Adipocyte (in vitro differentiated cells): Measurements from ENCODE around the gene ING4.
"Not testable (repeated sequence)": the region's sequence is repeated elsewhere in the genome, so short reads cannot be mapped to it uniquely, and the experiment has no call there.

Experiments used
- DNase-seq: peaks from one replicate; pipeline ENCODE4 v3.0.0-alpha.2; 2015; ENCODE audit warnings: low read depth
- H3K27me3 ChIP-seq: replicated peaks from 2 replicates; pipeline ENCODE4 v1.7.0; 2013; ENCODE audit warnings: mild to moderate bottlenecking, low read length, moderate library complexity; ENCODE audit not compliant: control insufficient read depth, insufficient read depth
- H3K36me3 ChIP-seq: 2 replicates; pipeline ENCODE4 v1.7.0; 2013; ENCODE audit warnings: low read length, mild to moderate bottlenecking, moderate library complexity; ENCODE audit not compliant: control insufficient read depth, insufficient read depth, severe bottlenecking
- H3K4me1 ChIP-seq: 2 replicates; pipeline ENCODE4 v1.7.0; 2013; ENCODE audit warnings: mild to moderate bottlenecking, low read length, moderate library complexity; ENCODE audit not compliant: control insufficient read depth, insufficient read depth
- H3K4me3 ChIP-seq: 2 replicates; pipeline ENCODE4 v1.7.0; 2013; ENCODE audit warnings: mild to moderate bottlenecking, low read length, moderate library complexity
- H3K9ac ChIP-seq: 2 replicates; pipeline ENCODE4 v1.7.0; 2013; ENCODE audit warnings: mild to moderate bottlenecking, low read length, moderate library complexity
- H3K9me3 ChIP-seq: 2 replicates; pipeline ENCODE4 v1.7.0; 2013; ENCODE audit warnings: mild to moderate bottlenecking, low read length, moderate library complexity; ENCODE audit not compliant: control insufficient read depth

Gene ING4

GRCh38 chr12:6662906-6663742 lies at the start of gene ING4:
Gene ING4, minus strand, starts transcription at chr12:6663119. Its CDS starts 18 bp downstream, at chr12:6663101.
- Histone ChIP-seq H3K27me3 (no peaks in the 10 kb centered on the region), H3K9me3 (no peaks in the 10 kb centered on the region), H3K36me3 (peaks cover 21% of the 10 kb centered on the region), H3K4me1 (peaks cover 9% of the 10 kb centered on the region), H3K4me3 (peak within 1 kb of the TSS; percentile 86), H3K9ac (peak within 1 kb of the TSS; percentile 82)
- DNase-seq: peak; percentile 99

- Histone ChIP-seq H3K4me1 (no peaks in the 10 kb centered on the region), H3K36me3 (no peaks in the 10 kb centered on the region), H3K9me3 (no peaks in the 10 kb centered on the region), H3K27me3 (peaks cover 8% of the 10 kb centered on the region), H3K4me3 (no peak overlapping the region), H3K9ac (no peak overlapping the region)
- DNase-seq: no peak
Measured at GRCh38 chr12:6708960-6709394, 46.1 kb upstream of the ING4 start.

GRCh38 chr12:6708351-6708750 lies 45.4 kb upstream of the ING4 start:
- H3K27me3 ChIP-seq: peaks cover 13% of the 10 kb centered on the region
- H3K9me3 ChIP-seq, H3K9ac ChIP-seq, H3K4me3 ChIP-seq, DNase-seq, H3K4me1 ChIP-seq, H3K36me3 ChIP-seq: not testable (repeated sequence)

- H3K36me3 ChIP-seq: no peaks in the 10 kb centered on the region
- H3K4me1 ChIP-seq: peaks cover 4% of the 10 kb centered on the region
- H3K4me3 ChIP-seq: no peak overlapping the region
- no peak for DNase-seq
- peaks cover 30% of the 10 kb centered on the region for H3K27me3 ChIP-seq
- H3K9me3 ChIP-seq: no peaks in the 10 kb centered on the region
- H3K9ac ChIP-seq: no peak overlapping the region
Measured at GRCh38 chr12:6703631-6704030, 40.7 kb upstream of the ING4 start.

- DNase-seq: peak; percentile 30
- Histone ChIP-seq H3K9me3 (no peaks in the 10 kb centered on the region), H3K27me3 (peaks cover 30% of the 10 kb centered on the region), H3K36me3 (no peaks in the 10 kb centered on the region), H3K4me3 (peak overlapping the region; percentile 68), H3K4me1 (peaks cover 4% of the 10 kb centered on the region), H3K9ac (no peak overlapping the region)
Measured at GRCh38 chr12:6701078-6701768, 38.3 kb upstream of the ING4 start.

GRCh38 chr12:6700646-6701051 lies 37.7 kb upstream of the ING4 start, which contains the start of gene PIANP:
Gene PIANP, minus strand, starts transcription at chr12:6700815. Its CDS starts 2,754 bp downstream, at chr12:6698061.
- H3K9ac ChIP-seq: no peak within 1 kb of the TSS
- no peaks in the 10 kb centered on the region for H3K36me3 ChIP-seq
- H3K4me3 ChIP-seq: peak within 1 kb of the TSS; percentile 68
- H3K9me3 ChIP-seq: no peaks in the 10 kb centered on the region
- H3K4me1 ChIP-seq: peaks cover 4% of the 10 kb centered on the region
- H3K27me3 ChIP-seq: peaks cover 30% of the 10 kb centered on the region
- peak; percentile 88 for DNase-seq

- DNase-seq: peak; percentile 55
- Histone ChIP-seq H3K4me1 (peaks cover 4% of the 10 kb centered on the region), H3K36me3 (no peaks in the 10 kb centered on the region), H3K9me3 (no peaks in the 10 kb centered on the region), H3K27me3 (peaks cover 30% of the 10 kb centered on the region), H3K9ac (no peak overlapping the region), H3K4me3 (peak overlapping the region; percentile 52)
Measured at GRCh38 chr12:6699989-6700645, 37.2 kb upstream of the ING4 start.

GRCh38 chr12:6699259-6699988 lies 36.5 kb upstream of the ING4 start:
- Histone ChIP-seq H3K36me3 (no peaks in the 10 kb centered on the region), H3K9me3 (no peaks in the 10 kb centered on the region), H3K27me3 (peaks cover 25% of the 10 kb centered on the region), H3K9ac (no peak overlapping the region), H3K4me1 (peaks cover 4% of the 10 kb centered on the region), H3K4me3 (no peak overlapping the region)
- no peak for DNase-seq

GRCh38 chr12:6698352-6699046 lies 35.6 kb upstream of the ING4 start:
- Histone ChIP-seq H3K27me3 (peaks cover 19% of the 10 kb centered on the region), H3K4me3 (no peak overlapping the region), H3K9me3 (no peaks in the 10 kb centered on the region), H3K9ac (no peak overlapping the region), H3K36me3 (no peaks in the 10 kb centered on the region), H3K4me1 (peaks cover 4% of the 10 kb centered on the region)
- no peak for DNase-seq

- peaks cover 4% of the 10 kb centered on the region for H3K4me1 ChIP-seq
- peak; percentile 63 for DNase-seq
- H3K36me3 ChIP-seq: no peaks in the 10 kb centered on the region
- H3K4me3 ChIP-seq: no peak overlapping the region
- H3K9ac ChIP-seq: no peak overlapping the region
- no peaks in the 10 kb centered on the region for H3K9me3 ChIP-seq
- H3K27me3 ChIP-seq: peaks cover 17% of the 10 kb centered on the region
Measured at GRCh38 chr12:6697584-6698351, 34.8 kb upstream of the ING4 start.
